ENCODE measurements around the gene CROT.

GRCh38 chr7:87356448-87356847 is 11.0 kb downstream of the CROT start:
- TF ChIP-seq, protein P1, sequence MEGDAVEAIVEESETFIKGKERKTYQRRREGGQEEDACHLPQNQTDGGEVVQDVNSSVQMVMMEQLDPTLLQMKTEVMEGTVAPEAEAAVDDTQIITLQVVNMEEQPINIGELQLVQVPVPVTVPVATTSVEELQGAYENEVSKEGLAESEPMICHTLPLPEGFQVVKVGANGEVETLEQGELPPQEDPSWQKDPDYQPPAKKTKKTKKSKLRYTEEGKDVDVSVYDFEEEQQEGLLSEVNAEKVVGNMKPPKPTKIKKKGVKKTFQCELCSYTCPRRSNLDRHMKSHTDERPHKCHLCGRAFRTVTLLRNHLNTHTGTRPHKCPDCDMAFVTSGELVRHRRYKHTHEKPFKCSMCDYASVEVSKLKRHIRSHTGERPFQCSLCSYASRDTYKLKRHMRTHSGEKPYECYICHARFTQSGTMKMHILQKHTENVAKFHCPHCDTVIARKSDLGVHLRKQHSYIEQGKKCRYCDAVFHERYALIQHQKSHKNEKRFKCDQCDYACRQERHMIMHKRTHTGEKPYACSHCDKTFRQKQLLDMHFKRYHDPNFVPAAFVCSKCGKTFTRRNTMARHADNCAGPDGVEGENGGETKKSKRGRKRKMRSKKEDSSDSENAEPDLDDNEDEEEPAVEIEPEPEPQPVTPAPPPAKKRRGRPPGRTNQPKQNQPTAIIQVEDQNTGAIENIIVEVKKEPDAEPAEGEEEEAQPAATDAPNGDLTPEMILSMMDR (IDR thresholded peaks at IDR 0.05; ENCODE audit: low read depth, low read length, poor library complexity, severe bottlenecking), result no peak
- TF ChIP-seq EZH2phosphoT487 (IDR thresholded peaks at IDR 0.05; ENCODE audit: borderline replicate concordance, low read length), result no peak
